Erythroblast (primary cell): ENCODE measurements around the gene PTPRD.

ENCODE experiments used
- DNase-seq, 2 experiments: peaks; one replicate each; lab custom pipeline; 2025; lab: John Stamatoyannopoulos, UW
- GATA1 ChIP-seq: IDR thresholded peaks from 2 replicates; pipeline ENCODE4 v1.6.1; 2011; ENCODE audit warnings: low read depth, mild to moderate bottlenecking, control low read depth, low read length, moderate library complexity
- POLR2A ChIP-seq: IDR thresholded peaks from 2 replicates; pipeline ENCODE4 v1.6.1; 2011; ENCODE audit warnings: mild to moderate bottlenecking, low read length

The PTPRD gene

DNA sequence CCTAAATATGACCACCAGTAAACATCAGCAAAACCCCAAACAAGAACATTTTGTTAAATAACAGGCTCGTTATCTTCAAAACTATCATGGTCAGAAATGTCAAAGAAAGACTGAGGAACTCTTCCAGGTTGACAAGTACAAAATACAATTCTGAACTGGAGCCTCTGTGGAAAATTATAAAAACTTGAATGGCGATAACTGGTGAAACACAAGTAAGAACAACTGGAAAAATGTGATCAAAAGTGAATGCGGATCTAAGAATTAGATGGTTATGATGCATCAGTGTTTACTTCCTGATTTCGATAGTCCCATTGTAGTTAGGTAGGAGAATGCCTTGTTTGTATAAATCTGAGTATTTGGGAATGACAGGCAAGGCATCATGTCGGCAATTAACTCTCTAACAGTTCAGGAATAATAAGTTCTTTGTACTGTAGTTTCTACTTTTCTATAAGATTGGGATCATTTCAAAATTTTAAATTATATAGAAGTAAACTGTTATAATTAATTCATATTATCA lies 2073.1 kb downstream of the PTPRD start:
- no peak for TF ChIP-seq POLR2A
- TF ChIP-seq GATA1, result no peak
- no peak for DNase-seq

DNA sequence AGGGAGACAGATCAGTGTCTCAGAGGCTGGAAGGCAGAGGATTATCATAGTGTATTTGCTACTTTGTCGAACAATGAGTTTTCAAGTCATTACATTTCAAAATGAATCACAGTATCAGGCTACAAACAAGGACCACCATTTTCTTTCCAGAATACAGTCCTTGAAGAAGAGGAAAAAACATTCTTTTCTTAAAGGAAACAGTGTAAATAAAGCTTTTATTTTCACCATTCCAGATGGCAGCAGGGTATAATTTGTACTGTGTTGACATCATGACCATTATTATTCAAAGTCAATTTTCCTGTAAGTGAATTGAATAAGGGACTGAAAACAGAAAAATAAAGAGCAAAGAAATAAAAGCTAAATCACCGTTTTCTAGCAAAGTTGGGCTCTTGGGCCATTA lies 2076.0 kb downstream of the PTPRD start:
- TF ChIP-seq POLR2A, result no peak
- no peak for TF ChIP-seq GATA1
- DNase-seq, result no peak

DNA sequence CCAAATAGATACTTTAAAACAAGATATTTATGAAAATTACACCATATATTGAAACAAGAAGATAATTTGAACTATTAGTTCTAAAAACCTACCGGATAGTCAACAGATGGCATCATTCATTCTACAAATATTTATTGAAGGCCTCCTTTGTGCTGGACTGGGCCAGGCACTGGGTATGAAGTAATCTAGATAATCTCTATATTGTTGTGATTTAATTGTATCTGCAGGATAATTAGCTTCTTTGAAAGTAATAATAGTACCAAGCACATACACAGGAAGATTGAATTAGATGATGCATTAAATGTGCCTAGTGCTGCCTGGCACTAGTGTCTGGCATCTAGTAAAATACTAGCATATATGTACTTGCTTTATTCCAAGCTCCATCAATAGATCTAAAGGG lies 2078.0 kb downstream of the PTPRD start:
- DNase-seq, result no peak
- TF ChIP-seq POLR2A (no peak), GATA1 (no peak)

GRCh38 chr9:8533681-8534080 lies 2079.1 kb downstream of the PTPRD start:
- TF ChIP-seq POLR2A (no peak), GATA1 (no peak)
- DNase-seq, result no peak

- DNase-seq, result no peak
- TF ChIP-seq POLR2A (no peak), GATA1 (no peak)
These were observed 2080.9 kb downstream of the PTPRD start for GRCh38 chr9:8531826-8532415.

- TF ChIP-seq POLR2A, result no peak
- TF ChIP-seq GATA1, result no peak
- no peak for DNase-seq
These were observed 2091.7 kb downstream of the PTPRD start for GRCh38 chr9:8521112-8521511.

- TF ChIP-seq GATA1 (no peak), POLR2A (no peak)
- DNase-seq, result no peak
These were observed 2097.1 kb downstream of the PTPRD start for GRCh38 chr9:8515748-8516147.

GRCh38 chr9:8514760-8515159 lies 2098.0 kb downstream of the PTPRD start:
- no peak for DNase-seq
- TF ChIP-seq POLR2A (no peak), GATA1 (no peak)

GRCh38 chr9:8508671-8509290 lies 2104.0 kb downstream of the PTPRD start:
- DNase-seq, result no peak
- no peak for TF ChIP-seq POLR2A
- TF ChIP-seq GATA1, result no peak

DNA sequence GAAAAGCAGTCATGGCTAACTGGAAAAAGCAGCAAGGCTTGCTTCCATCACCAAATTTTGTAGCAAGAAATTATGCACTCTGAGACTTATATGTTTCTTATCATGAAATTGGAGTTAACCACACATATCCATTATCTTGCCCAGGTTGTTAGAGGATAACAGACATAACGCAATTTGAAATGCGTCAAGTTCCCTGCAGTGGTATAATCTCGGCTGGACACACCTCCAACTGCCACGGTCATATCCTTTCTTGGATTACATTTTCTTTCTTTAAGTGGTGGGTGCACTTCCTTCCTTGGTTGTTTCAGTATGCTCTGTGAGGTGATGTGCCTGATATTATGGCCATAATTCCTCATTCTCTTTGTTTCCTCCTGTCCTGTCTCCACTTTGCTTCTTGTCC lies 2118.2 kb downstream of the PTPRD start:
- no peak for DNase-seq
- TF ChIP-seq GATA1 (no peak), POLR2A (no peak)

DNA sequence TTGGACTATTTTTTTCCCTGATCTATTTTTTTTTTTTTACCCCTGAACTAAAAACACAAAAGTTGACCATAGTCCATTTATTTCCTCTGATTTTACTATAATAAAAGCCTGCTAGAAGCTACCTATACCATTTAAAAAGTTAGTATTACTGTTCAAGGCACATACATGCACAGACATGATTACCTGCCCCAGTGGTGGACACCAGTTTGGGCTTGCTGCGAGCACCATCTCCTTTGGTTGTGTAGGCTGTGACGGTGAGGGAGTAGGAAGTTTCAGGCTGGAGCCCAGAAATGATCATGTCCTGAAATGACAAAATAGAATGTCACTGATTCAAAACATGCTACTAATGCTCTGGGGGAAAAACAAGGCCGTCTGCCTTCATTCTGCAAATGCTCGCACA lies 2120.1 kb downstream of the PTPRD start:
- DNase-seq, result no peak
- TF ChIP-seq GATA1, result no peak
- TF ChIP-seq POLR2A, result no peak

DNA sequence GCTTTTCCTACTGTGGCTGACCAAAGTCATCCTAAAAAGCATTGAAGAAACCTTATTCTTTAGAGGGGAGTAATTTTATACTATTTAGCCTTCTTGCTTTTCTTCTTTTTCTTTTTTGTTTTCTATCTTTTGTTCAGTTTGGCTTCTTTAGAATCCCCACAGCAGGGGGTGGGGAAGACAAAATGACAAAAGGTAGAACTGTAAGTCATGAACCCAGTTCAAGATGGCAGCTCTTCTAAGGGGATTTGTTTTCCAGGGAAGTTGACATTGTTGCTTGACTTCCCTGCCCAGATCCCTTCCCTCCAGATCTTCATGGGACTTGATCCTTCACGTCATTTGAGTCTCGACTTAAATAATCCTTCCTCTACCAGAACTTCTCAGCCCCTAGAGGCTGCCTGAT lies 2120.8 kb downstream of the PTPRD start:
- TF ChIP-seq GATA1, result no peak
- TF ChIP-seq POLR2A, result no peak
- no peak for DNase-seq

- DNase-seq, result no peak
- no peak for TF ChIP-seq POLR2A
- no peak for TF ChIP-seq GATA1
These were observed 2121.2 kb downstream of the PTPRD start for GRCh38 chr9:8491563-8491962.

DNA sequence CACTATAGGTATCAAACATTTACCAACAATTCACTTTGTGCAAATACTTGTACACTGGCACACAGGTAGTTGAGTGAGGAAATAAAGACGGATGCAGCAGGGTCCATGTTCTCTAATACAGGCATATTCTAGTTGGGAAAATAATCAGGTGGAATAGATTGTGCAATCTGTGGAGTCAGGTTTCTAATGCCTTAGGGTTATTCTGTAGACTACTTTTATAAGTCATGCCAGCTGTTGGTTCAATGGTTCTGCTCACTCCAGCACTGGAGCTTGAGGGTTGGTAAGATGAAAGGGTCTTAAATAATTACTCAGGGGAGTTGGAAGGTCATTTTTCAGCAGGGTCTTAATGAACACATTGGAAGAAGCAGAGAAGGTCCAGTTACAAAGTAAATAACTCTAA lies 2123.0 kb downstream of the PTPRD start:
- TF ChIP-seq POLR2A, result no peak
- TF ChIP-seq GATA1, result no peak

DNA sequence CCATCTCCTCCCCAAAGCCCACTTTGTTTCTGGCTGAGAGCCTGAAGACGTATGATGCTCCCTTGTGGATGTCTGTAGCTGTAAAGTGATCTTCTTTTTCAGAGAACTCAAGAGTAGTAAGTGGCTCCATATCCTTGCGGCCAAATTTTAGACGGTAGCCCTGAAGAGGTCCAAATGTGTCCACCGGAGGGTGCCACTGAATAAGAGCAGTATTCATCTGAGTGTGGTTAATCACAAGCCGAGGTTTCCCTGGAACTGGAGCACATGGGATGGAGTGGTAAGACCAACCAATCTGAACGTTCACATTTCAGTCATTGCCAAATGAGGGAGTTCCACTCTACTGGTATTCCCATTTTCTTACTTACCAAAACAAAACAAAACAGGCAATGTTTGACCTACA lies 2126.7 kb downstream of the PTPRD start:
- DNase-seq, result peak; percentile 1 to 12

More for the DNA sequence above, 2123.0 kb downstream of the PTPRD start:
- no peak for DNase-seq

More for the DNA sequence above, 2126.7 kb downstream of the PTPRD start:
- TF ChIP-seq GATA1, result no peak
- no peak for TF ChIP-seq POLR2A
